H9 (cell line): ENCODE measurements around the gene TM9SF1. TPM values are rescaled to one million over a fixed set of nuclear protein-coding genes. Genes with fewer than 3 reads are reported as not detected.

Experiments
- DNase-seq: peaks from one replicate; pipeline ENCODE4 v3.0.0-alpha.2; 2017
- H2AFZ ChIP-seq: one replicate; pipeline ENCODE4 v1.6.1; 2013; ENCODE audit warnings: mild to moderate bottlenecking, low read length, control low read depth, moderate library complexity
- H2AK5ac ChIP-seq: 2 replicates; pipeline ENCODE4 v1.6.1; 2013; ENCODE audit warnings: low read length, control low read depth, mixed read lengths; ENCODE audit not compliant: insufficient read length
- H2BK120ac ChIP-seq: one replicate; pipeline ENCODE4 v1.6.1; 2013; ENCODE audit warnings: low read depth, mild to moderate bottlenecking, low read length, control low read depth, inconsistent platforms; ENCODE audit not compliant: poor library complexity, severe bottlenecking
- H2BK12ac ChIP-seq: 2 replicates; pipeline ENCODE4 v1.6.1; 2013; ENCODE audit warnings: low read length, control low read depth, mixed read lengths, low read depth; ENCODE audit not compliant: insufficient read length
- H2BK15ac ChIP-seq: 2 replicates; pipeline ENCODE4 v1.6.1; 2013; ENCODE audit warnings: low read depth, low read length, control low read depth
- H2BK20ac ChIP-seq: one replicate; pipeline ENCODE4 v1.6.1; 2013; ENCODE audit warnings: low read depth, mild to moderate bottlenecking, low read length, control low read depth, inconsistent platforms; ENCODE audit not compliant: poor library complexity, severe bottlenecking
- H2BK5ac ChIP-seq: 2 replicates; pipeline ENCODE4 v1.6.1; 2013; ENCODE audit warnings: low read length, control low read depth, mixed read lengths; ENCODE audit not compliant: insufficient read length
- H3K14ac ChIP-seq: 2 replicates; pipeline ENCODE4 v1.6.1; 2013; ENCODE audit warnings: low read length, control low read depth; ENCODE audit not compliant: insufficient read depth
- H3K18ac ChIP-seq: 2 replicates; pipeline ENCODE4 v1.6.1; 2013; ENCODE audit warnings: low read depth, mild to moderate bottlenecking, mixed read lengths, low read length, control low read depth; ENCODE audit not compliant: insufficient read length
- H3K23ac ChIP-seq: 2 replicates; pipeline ENCODE4 v1.6.1; 2013; ENCODE audit warnings: low read length, control low read depth, mixed read lengths, low read depth; ENCODE audit not compliant: insufficient read length
- H3K23me2 ChIP-seq: 2 replicates; pipeline ENCODE4 v1.6.1; 2013; ENCODE audit warnings: low read depth, mild to moderate bottlenecking, mixed read lengths, low read length, control low read depth; ENCODE audit not compliant: insufficient read length, poor library complexity, severe bottlenecking
- H3K27ac ChIP-seq: 2 replicates; pipeline ENCODE4 v1.5.1; 2013; ENCODE audit warnings: low read length, control low read depth, mixed read lengths, low read depth; ENCODE audit not compliant: insufficient read length
- H3K27me3 ChIP-seq: 2 replicates; pipeline ENCODE4 v1.6.1; 2013; ENCODE audit warnings: low read length, control low read depth, inconsistent platforms; ENCODE audit not compliant: insufficient read depth
- H3K4ac ChIP-seq: 2 replicates; pipeline ENCODE4 v1.6.1; 2013; ENCODE audit warnings: low read depth, mild to moderate bottlenecking, control low read depth, inconsistent platforms, low read length, moderate library complexity
- H3K4me1 ChIP-seq: 2 replicates; pipeline ENCODE4 v1.6.1; 2013; ENCODE audit warnings: low read length, control low read depth, inconsistent platforms; ENCODE audit not compliant: insufficient read depth
- H3K4me2 ChIP-seq: 2 replicates; pipeline ENCODE4 v1.6.1; 2013; ENCODE audit warnings: low read length, control low read depth, mixed read lengths; ENCODE audit not compliant: insufficient read length, insufficient read depth
- H3K56ac ChIP-seq: 2 replicates; pipeline ENCODE4 v1.6.1; 2013; ENCODE audit warnings: low read depth, mild to moderate bottlenecking, mixed read lengths, low read length, control low read depth; ENCODE audit not compliant: insufficient read length
- H3K79me1 ChIP-seq: 2 replicates; pipeline ENCODE4 v1.6.1; 2013; ENCODE audit warnings: low read depth, mild to moderate bottlenecking, moderate library complexity, low read length, control low read depth, inconsistent platforms; ENCODE audit not compliant: insufficient read depth, poor library complexity, severe bottlenecking
- H3K79me2 ChIP-seq: 2 replicates; pipeline ENCODE4 v1.6.1; 2013; ENCODE audit warnings: low read length, control low read depth, inconsistent platforms; ENCODE audit not compliant: insufficient read depth
- H3K9ac ChIP-seq: 2 replicates; pipeline ENCODE4 v1.6.1; 2013; ENCODE audit warnings: low read length, control low read depth, mixed read lengths; ENCODE audit not compliant: insufficient read length; ENCODE audit errors: extremely low read depth
- H3K9me3 ChIP-seq: one replicate; pipeline ENCODE4 v1.6.1; 2013; ENCODE audit warnings: low read depth, low read length, inconsistent platforms; ENCODE audit not compliant: control insufficient read depth
- H3T11ph ChIP-seq: one replicate; pipeline ENCODE4 v1.6.1; 2013; ENCODE audit warnings: mild to moderate bottlenecking, low read length, control low read depth, inconsistent platforms
- H4K20me1 ChIP-seq: one replicate; pipeline ENCODE4 v1.6.1; 2013; ENCODE audit not compliant: control insufficient read depth, insufficient read length, insufficient read depth
- H4K5ac ChIP-seq: 2 replicates; pipeline ENCODE4 v1.6.1; 2013; ENCODE audit warnings: low read depth, mild to moderate bottlenecking, mixed read lengths, low read length, control low read depth; ENCODE audit not compliant: insufficient read length
- H4K8ac ChIP-seq: replicated peaks from 2 replicates; pipeline ENCODE4 v1.6.1; 2013; ENCODE audit warnings: low read length, control low read depth, mixed read lengths, low read depth; ENCODE audit not compliant: insufficient read length
- H4K91ac ChIP-seq: 2 replicates; pipeline ENCODE4 v1.6.1; 2013; ENCODE audit warnings: low read depth, mild to moderate bottlenecking, moderate library complexity, mixed read lengths, low read length, control low read depth; ENCODE audit not compliant: insufficient read length
- H3K27ac Mint-ChIP-seq, 3 experiments: 2 replicates in 2 of 3; 3 replicates in 1 of 3; pipeline ENCODE4 v1.8.0; 2020 to 2021; ENCODE audit warnings: mixed read lengths in 3 of 3, mild to moderate bottlenecking in 1 of 3, moderate library complexity in 1 of 3
- H3K27me3 Mint-ChIP-seq: 2 replicates; pipeline ENCODE4 v1.8.0; 2021; ENCODE audit warnings: low read depth, mild to moderate bottlenecking, moderate library complexity, mixed read lengths
- H3K36me3 Mint-ChIP-seq, 3 experiments: 2 replicates in 2 of 3; 3 replicates in 1 of 3; pipeline ENCODE4 v1.8.0; 2020 to 2021; ENCODE audit warnings: low read depth in 3 of 3, mixed read lengths in 3 of 3; ENCODE audit not compliant: insufficient read depth in 1 of 3
- H3K4me1 Mint-ChIP-seq, 2 experiments: 2 replicates each; pipeline ENCODE4 v1.8.0; 2020; ENCODE audit warnings: mixed read lengths in 2 of 2
- H3K4me3 Mint-ChIP-seq, 2 experiments: 2 replicates in 1 of 2; 3 replicates in 1 of 2; pipeline ENCODE4 v1.8.0; 2020 to 2021; ENCODE audit warnings: mild to moderate bottlenecking in 2 of 2, mixed read lengths in 2 of 2, moderate library complexity in 1 of 2
- H3K9me3 Mint-ChIP-seq, 2 experiments: 2 replicates in 1 of 2; 3 replicates in 1 of 2; pipeline ENCODE4 v1.8.0; 2020; ENCODE audit warnings: mild to moderate bottlenecking in 2 of 2, mixed read lengths in 2 of 2, moderate library complexity in 1 of 2
- WGBS: extraction: QIAGEN DNeasy Blood & Tissue Kit; methylation state at CpG from one replicate; pipeline ENCODE4 v1.1.7; 2013; ENCODE audit warnings: missing lambda C conversion rate, low lambda C conversion rate, mixed read lengths; ENCODE audit not compliant: insufficient read length; ENCODE audit errors: extremely low coverage; 5-methylcytosine and 5-hydroxymethylcytosine counted together
- total RNA-seq: library from RNA; stranded (reverse); gene quantifications from 2 replicates; pipeline ENCODE4 v1.2.1, GENCODE V29; 2021
- TF ChIP-seq, protein P1 (sequence below): fragments of 200-600 bp; sonication (generic); conservative IDR thresholded peaks from 3 replicates; pipeline ENCODE4 v1.8.0; 2021; ENCODE audit warnings: antibody characterized with exemption, mild to moderate bottlenecking

Gene TM9SF1
- total RNA-seq, 1 experiment from 2014 or later, result 31.6 TPM

DNA sequence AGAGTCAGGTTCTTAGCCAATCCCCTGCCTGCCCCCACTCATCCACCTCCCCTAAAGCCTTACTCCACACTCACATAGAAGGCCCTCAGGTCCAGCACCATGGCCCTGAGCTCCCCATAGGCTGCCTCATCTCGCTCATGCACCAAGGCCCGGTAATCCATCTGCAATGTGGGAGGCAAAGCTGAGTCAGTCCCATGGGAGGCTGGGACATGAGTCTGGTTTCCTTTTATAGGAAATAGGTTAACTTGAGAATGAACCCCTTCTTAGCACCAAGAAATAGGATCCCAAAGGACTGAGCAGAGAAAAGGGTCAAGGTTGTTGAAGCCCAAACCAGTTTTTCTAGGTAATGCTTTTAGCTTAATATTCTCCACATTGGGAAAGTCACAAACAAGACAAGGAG is 51.7 kb downstream of the TM9SF1 start:
- Histone ChIP-seq H3K9ac (no peak overlapping the region), H3K27me3 (no peaks in the 10 kb centered on the region), H2BK20ac (no peak overlapping the region), H2BK15ac (no peak overlapping the region), H3K23ac (no peak overlapping the region), H2AK5ac (no peak overlapping the region), H3K4me2 (no peak overlapping the region), H2AFZ (no peak overlapping the region), H3K18ac (no peak overlapping the region), H3K14ac (no peak overlapping the region), H3T11ph (no peak overlapping the region), H3K4me1 (no peaks in the 10 kb centered on the region), H4K91ac (no peak overlapping the region), H4K8ac (no peak overlapping the region), H3K9me3 (no peaks in the 10 kb centered on the region), H4K20me1 (no peaks in the 10 kb centered on the region), H2BK5ac (no peak overlapping the region), H3K23me2 (peaks cover 19% of the 10 kb centered on the region), H4K5ac (no peak overlapping the region), H3K4ac (no peak overlapping the region), H3K56ac (no peak overlapping the region), H2BK120ac (no peak overlapping the region), H3K79me1 (peaks cover 7% of the 10 kb centered on the region), H3K79me2 (peaks cover 10% of the 10 kb centered on the region; the same call in 1 of the 2 replicates), H2BK12ac (no peak overlapping the region), H3K27ac (no peak overlapping the region)
- no peak for DNase-seq
- H3K36me3 Mint-ChIP-seq, result peaks cover 17 to 44% (median 43%) of the 10 kb centered on the region in 3 experiments
- H3K9me3 Mint-ChIP-seq, result no peaks in the 10 kb centered on the region
- no peaks in the 10 kb centered on the region for H3K27me3 Mint-ChIP-seq
- H3K4me3 Mint-ChIP-seq, result no peak overlapping the region
- TF ChIP-seq, protein P1, sequence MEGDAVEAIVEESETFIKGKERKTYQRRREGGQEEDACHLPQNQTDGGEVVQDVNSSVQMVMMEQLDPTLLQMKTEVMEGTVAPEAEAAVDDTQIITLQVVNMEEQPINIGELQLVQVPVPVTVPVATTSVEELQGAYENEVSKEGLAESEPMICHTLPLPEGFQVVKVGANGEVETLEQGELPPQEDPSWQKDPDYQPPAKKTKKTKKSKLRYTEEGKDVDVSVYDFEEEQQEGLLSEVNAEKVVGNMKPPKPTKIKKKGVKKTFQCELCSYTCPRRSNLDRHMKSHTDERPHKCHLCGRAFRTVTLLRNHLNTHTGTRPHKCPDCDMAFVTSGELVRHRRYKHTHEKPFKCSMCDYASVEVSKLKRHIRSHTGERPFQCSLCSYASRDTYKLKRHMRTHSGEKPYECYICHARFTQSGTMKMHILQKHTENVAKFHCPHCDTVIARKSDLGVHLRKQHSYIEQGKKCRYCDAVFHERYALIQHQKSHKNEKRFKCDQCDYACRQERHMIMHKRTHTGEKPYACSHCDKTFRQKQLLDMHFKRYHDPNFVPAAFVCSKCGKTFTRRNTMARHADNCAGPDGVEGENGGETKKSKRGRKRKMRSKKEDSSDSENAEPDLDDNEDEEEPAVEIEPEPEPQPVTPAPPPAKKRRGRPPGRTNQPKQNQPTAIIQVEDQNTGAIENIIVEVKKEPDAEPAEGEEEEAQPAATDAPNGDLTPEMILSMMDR, result no peak
- no peak overlapping the region for H3K27ac Mint-ChIP-seq
- no CpG with 5 or more reads among the region's 2 CpGs for WGBS
- peaks cover 30 to 33% of the 10 kb centered on the region in 2 experiments for H3K4me1 Mint-ChIP-seq
